Esophagus muscularis mucosa (tissue), 4 donors: ENCODE measurements around the gene L3MBTL4. TPM values are rescaled to one million over a fixed set of nuclear protein-coding genes. Genes with fewer than 3 reads are reported as not detected.
"Not testable (repeated sequence)": the region's sequence is repeated elsewhere in the genome, so short reads cannot be mapped to it uniquely, and the experiment has no call there.

ENCODE experiments used
- DNase-seq: peaks from one replicate; pipeline ENCODE4 v3.0.0-alpha.2; 2017; ENCODE audit errors: extremely low spot score
- H3K27ac ChIP-seq, 4 donors: fragments of 200-600 bp; sonication (generic); replicated peaks in 1 of 4; 1 replicate in 3 of 4; 2 replicates in 1 of 4; pipeline ENCODE4 v1.5.1; 2016 to 2019; ENCODE audit warnings: mild to moderate bottlenecking in 1 of 4
- H3K27me3 ChIP-seq, 4 donors: fragments of 200-600 bp; sonication (generic); one replicate each; pipeline versions ENCODE4 v1.5.1 to v1.6.0; 2016 to 2019
- H3K36me3 ChIP-seq, 4 donors: fragments of 200-600 bp; sonication (generic); one replicate each; pipeline ENCODE4 v1.5.1; 2016 to 2019
- H3K4me1 ChIP-seq, 4 donors: fragments of 200-600 bp; sonication (generic); one replicate each; pipeline ENCODE4 v1.5.1; 2016 to 2019
- H3K4me3 ChIP-seq, 4 donors: fragments of 200-600 bp; sonication (generic); 1 replicate in 2 of 4; 2 replicates in 2 of 4; pipeline ENCODE4 v1.5.1; 2016 to 2019; ENCODE audit warnings: mild to moderate bottlenecking in 4 of 4, moderate library complexity in 1 of 4
- H3K9me3 ChIP-seq, 4 donors: fragments of 200-600 bp; sonication (generic); 1 replicate in 3 of 4; 2 replicates in 1 of 4; pipeline ENCODE4 v1.5.1; 2016 to 2019
- EP300 ChIP-seq: sonication (generic); formaldehyde crosslinking; IDR thresholded peaks from one replicate; pipeline ENCODE4 v1.6.1; 2017; ENCODE audit warnings: antibody characterized with exemption
- POLR2A ChIP-seq: fragments of 450-650 bp; IDR thresholded peaks from one replicate; pipeline ENCODE4 v1.6.1; 2017; ENCODE audit warnings: antibody characterized with exemption, moderate library complexity, mild to moderate bottlenecking, low read depth
- POLR2AphosphoS5 ChIP-seq, 2 donors: sonication (generic); formaldehyde crosslinking; IDR thresholded peaks; one replicate each; pipeline ENCODE4 v1.6.1; 2017; ENCODE audit warnings: antibody characterized with exemption in 2 of 2
- WGBS: methylation state at CpG from one replicate; pipeline ENCODE4 v1.1.5; 2018; 5-methylcytosine and 5-hydroxymethylcytosine counted together
- intact Hi-C: fragments of 100-400 bp; cut with DNase I; formaldehyde crosslinking; loops from one replicate; pipeline ENCODE4 v1.15.1; 2023
- total RNA-seq, 4 donors: library from RNA; depleted of rRNA; stranded (reverse); fragments of >200 nt; gene quantifications; one replicate each; pipeline versions ENCODE4 v1.1.0 to v1.2.1, GENCODE V29; 2016
- TF ChIP-seq, protein P1 (sequence below), 3 experiments: fragments of 200-600 bp in 2 of 3; fragments of 450-650 bp in 1 of 3; sonication (generic) in 2 of 3; IDR thresholded peaks; one replicate each; pipeline ENCODE4 v1.5.1; 2017 to 2019; ENCODE audit warnings: antibody characterized with exemption in 3 of 3, mild to moderate bottlenecking in 2 of 3, moderate library complexity in 1 of 3

The L3MBTL4 gene
- total RNA-seq, 4 donors from 2014 or later, result 1.0 to 2.9 (median 1.6) TPM

DNA sequence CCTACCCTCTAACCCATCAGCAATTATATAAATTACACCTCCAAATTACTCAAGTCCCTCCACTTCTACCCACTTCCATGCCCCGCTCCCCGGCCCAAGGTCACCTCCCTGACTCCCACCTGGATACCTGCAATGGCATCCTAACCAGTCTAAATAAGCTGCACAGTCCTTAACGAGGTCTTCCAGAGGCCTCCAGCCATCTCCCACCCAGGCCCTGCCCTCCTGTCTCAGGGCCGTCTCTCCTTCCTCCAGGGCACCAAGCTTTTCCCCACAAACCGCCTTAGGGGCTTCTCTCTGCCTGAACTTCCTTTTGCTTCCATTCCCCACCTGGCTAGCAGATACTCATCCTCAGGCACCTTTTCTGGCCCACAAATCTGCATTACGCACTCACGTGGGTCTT is 4.8 kb downstream of the L3MBTL4 start:
- no peak overlapping the region for H3K27ac ChIP-seq
- H3K4me1 ChIP-seq, result peaks cover 0 to 16% (median 10%) of the 10 kb centered on the region in 4 donors
- intact Hi-C loops, result no loop called here
- TF ChIP-seq, protein P1, sequence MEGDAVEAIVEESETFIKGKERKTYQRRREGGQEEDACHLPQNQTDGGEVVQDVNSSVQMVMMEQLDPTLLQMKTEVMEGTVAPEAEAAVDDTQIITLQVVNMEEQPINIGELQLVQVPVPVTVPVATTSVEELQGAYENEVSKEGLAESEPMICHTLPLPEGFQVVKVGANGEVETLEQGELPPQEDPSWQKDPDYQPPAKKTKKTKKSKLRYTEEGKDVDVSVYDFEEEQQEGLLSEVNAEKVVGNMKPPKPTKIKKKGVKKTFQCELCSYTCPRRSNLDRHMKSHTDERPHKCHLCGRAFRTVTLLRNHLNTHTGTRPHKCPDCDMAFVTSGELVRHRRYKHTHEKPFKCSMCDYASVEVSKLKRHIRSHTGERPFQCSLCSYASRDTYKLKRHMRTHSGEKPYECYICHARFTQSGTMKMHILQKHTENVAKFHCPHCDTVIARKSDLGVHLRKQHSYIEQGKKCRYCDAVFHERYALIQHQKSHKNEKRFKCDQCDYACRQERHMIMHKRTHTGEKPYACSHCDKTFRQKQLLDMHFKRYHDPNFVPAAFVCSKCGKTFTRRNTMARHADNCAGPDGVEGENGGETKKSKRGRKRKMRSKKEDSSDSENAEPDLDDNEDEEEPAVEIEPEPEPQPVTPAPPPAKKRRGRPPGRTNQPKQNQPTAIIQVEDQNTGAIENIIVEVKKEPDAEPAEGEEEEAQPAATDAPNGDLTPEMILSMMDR (IDR thresholded peaks at IDR 0.05), result no peak
- peaks cover 0 to 13% (median 0%) of the 10 kb centered on the region in 4 donors for H3K27me3 ChIP-seq
- no peak overlapping the region for H3K4me3 ChIP-seq
- no peaks in the 10 kb centered on the region for H3K36me3 ChIP-seq
- 94% methylated on average over 7 of the region's 7 CpGs for WGBS
- no peaks in the 10 kb centered on the region for H3K9me3 ChIP-seq
- DNase-seq, result no peak

DNA sequence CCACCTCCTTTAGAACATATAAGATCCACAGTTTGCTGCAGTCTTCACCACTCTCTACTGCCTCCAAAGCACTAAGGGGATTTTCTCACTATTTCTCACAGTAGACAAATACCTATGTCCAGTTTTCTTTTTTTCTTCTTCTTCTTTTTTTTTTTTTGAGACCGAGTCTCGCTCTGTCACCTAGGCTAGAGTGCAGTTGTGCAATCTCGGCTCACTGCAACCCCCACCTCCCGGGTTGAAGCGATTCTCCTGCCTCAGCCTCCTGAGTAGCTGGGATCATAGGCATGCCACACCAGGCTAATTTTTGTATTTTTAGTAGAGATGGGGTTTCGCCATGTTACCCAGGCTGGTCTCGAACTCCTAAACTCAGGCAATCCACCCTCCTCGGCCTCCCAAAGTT is 6.2 kb downstream of the L3MBTL4 start:
- H3K27ac ChIP-seq, H3K27me3 ChIP-seq, H3K4me1 ChIP-seq, H3K9me3 ChIP-seq, H3K36me3 ChIP-seq, intact Hi-C loops, H3K4me3 ChIP-seq: not testable (repeated sequence)
- 94% methylated on average over 8 of the region's 8 CpGs for WGBS
- peak; percentile 45 for DNase-seq

DNA sequence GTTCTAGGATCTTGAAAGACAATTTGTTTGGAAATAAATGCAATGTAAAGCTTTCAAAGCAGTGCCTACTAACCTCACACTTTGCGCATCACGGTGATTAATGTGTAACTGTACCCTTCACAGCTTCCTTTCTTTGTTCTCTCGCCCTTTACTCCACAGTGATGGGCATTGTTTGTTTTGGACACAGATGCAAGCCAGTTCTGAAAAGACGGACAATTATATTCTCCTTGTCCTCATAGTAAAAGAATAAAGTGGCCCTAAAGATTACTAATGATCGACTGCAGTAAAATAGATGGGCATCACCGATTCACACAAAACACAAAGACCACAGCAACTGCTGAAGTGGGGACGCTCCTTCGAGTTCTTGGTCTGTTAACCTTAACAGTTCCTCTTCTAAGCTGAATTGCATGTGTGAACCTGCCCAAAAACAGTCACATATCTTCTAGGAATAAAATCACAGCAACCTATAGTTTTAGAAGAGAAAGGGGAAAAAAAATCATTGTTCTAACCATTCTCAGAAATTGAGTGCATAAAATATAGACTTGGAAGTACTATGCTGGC is 7.7 kb downstream of the L3MBTL4 start:
- peaks cover 0 to 8% (median 0%) of the 10 kb centered on the region in 4 donors for H3K4me1 ChIP-seq
- TF ChIP-seq POLR2AphosphoS5 (IDR thresholded peaks at IDR 0.05), result no peak
- no peak for TF ChIP-seq POLR2A
- TF ChIP-seq, protein P1 (IDR thresholded peaks at IDR 0.05), result no peak
- TF ChIP-seq EP300, result no peak
- intact Hi-C loops, result no loop called here
- peak; percentile 55 for DNase-seq
- H3K27me3 ChIP-seq, result no peaks in the 10 kb centered on the region
- no peaks in the 10 kb centered on the region for H3K36me3 ChIP-seq
- no peaks in the 10 kb centered on the region for H3K9me3 ChIP-seq
- H3K4me3 ChIP-seq, result no peak overlapping the region
- WGBS, result 79% methylated on average over 8 of the region's 8 CpGs
- no peak overlapping the region for H3K27ac ChIP-seq

DNA sequence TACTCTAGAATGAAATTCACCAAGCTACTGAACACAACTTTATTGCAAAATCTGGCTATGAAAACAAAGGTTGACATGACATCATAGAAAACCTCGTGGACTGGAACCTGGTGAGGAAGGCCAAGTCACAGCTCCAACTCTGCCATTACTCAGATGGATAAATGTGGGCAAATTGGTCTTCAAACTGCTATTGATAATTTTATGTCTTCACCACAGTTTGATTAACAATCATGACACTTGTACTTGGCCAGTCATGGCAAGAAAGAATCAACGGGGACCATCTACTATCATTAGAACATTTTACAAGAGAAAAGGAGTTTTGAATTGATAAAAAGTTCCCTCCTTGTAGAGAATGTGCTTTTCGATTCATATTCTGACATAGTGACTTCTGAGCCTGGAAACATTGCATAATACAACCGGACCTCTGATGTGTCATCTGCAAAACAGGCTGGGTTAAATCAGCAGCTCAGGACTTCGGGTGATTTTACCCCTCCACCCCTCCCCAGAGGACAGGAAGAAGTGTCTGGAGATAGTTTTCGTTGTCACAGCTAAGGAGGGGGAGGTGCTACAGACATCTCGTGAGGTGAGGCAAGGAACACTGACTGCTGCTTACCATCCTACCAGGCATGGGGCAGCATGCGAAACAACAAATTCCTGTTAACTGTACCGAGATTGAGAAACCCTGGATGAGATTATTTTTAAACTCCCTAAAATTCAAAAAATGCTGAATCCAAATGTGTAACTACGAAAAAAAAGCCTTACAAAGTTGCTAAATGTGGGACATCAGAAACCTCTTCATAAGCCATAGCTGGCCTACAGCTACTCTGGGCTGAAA is 8.4 kb downstream of the L3MBTL4 start:
- peaks cover 0 to 8% (median 0%) of the 10 kb centered on the region in 4 donors for H3K4me1 ChIP-seq
- H3K27ac ChIP-seq, result no peak overlapping the region
- DNase-seq, result peak; percentile 64
- no peak overlapping the region for H3K4me3 ChIP-seq
- TF ChIP-seq POLR2AphosphoS5 (IDR thresholded peaks at IDR 0.05) (no peak), EP300 (no peak), POLR2A (no peak)
- TF ChIP-seq, protein P1 (IDR thresholded peaks at IDR 0.05), result no peak
- intact Hi-C loops, result no loop called here
- H3K36me3 ChIP-seq, result no peaks in the 10 kb centered on the region
- WGBS, result 56% methylated on average over 10 of the region's 10 CpGs
- H3K9me3 ChIP-seq, result no peaks in the 10 kb centered on the region
- no peaks in the 10 kb centered on the region for H3K27me3 ChIP-seq

DNA sequence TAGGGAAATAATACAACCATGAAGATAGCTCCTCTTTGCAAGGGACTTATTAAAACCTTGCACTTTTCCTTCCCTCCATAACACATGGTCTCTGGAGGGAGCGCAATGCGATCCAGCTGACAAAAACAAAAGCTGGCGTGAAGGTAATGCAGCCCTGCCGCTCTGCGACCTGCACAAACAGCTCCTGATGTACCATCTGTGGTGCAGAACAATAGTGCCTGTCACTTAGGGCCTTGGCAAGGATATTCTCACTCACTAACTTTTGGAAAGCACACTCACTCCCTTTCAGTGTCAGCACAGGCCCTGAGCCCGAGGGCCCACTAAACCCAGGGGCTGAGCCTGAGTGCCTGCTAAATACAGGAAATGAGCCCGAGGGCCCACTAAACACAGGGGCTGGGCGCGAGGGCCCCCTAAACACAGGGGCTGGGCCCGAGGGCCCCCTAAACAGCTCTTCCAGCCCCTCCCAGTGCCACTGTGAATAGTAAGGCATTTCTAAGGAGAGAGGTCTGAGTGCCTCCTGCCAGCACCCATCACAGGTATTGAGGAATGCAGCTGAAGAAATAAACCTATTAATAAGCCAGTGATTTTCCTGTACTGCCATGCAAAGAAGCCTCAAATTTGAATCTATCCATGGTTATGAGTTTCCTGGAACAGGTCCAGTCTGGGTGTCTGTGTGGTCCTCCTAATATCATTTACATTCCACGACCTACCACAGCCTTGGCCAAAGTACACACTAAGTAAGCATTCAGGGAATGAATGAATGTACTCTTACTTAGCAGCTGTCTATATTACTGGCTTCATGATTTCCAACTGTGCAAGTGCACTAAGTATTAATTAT is 9.3 kb downstream of the L3MBTL4 start:
- TF ChIP-seq POLR2AphosphoS5 (IDR thresholded peaks at IDR 0.05) (no peak), EP300 (no peak), POLR2A (no peak)
- TF ChIP-seq, protein P1 (IDR thresholded peaks at IDR 0.05), result no peak
- 79% methylated on average over 11 of the region's 11 CpGs for WGBS
- intact Hi-C loops, result no loop called here

More for the DNA sequence above, 9.3 kb downstream of the L3MBTL4 start:
- H3K4me1 ChIP-seq, result peaks cover 0 to 8% (median 0%) of the 10 kb centered on the region in 4 donors
- H3K4me3 ChIP-seq, result no peak overlapping the region
- H3K27ac ChIP-seq, result no peak overlapping the region
- H3K9me3 ChIP-seq, result no peaks in the 10 kb centered on the region
- peak; percentile 57 for DNase-seq
- H3K36me3 ChIP-seq, result no peaks in the 10 kb centered on the region
- no peaks in the 10 kb centered on the region for H3K27me3 ChIP-seq
